Thyroid gland (tissue), 4 donors: ENCODE data around the gene GRAMD1A.

Experiments
- CTCF ChIP-seq, 6 experiments: fragments of 200-600 bp in 3 of 6; fragments of 450-650 bp in 3 of 6; sonication (generic) in 3 of 6; IDR thresholded peaks; one replicate each; pipeline ENCODE4 v1.5.1; 2016 to 2019; ENCODE audit warnings: antibody characterized with exemption in 6 of 6, mild to moderate bottlenecking in 2 of 6, inconsistent platforms in 1 of 6, moderate library complexity in 1 of 6
- POLR2A ChIP-seq, 2 donors: fragments of 450-650 bp; IDR thresholded peaks; one replicate each; pipeline ENCODE4 v1.6.1; 2017; ENCODE audit warnings: antibody characterized with exemption in 2 of 2, mild to moderate bottlenecking in 2 of 2, moderate library complexity in 1 of 2

- TF ChIP-seq CTCF (IDR thresholded peaks at IDR 0.05) (no peak), POLR2A (IDR thresholded peaks at IDR 0.05) (no peak)
Measured at GRCh38 chr19:35054626-35055025, 54.5 kb downstream of the GRAMD1A start.
